ENCODE results near the gene PRPSAP1.

The PRPSAP1 gene

DNA sequence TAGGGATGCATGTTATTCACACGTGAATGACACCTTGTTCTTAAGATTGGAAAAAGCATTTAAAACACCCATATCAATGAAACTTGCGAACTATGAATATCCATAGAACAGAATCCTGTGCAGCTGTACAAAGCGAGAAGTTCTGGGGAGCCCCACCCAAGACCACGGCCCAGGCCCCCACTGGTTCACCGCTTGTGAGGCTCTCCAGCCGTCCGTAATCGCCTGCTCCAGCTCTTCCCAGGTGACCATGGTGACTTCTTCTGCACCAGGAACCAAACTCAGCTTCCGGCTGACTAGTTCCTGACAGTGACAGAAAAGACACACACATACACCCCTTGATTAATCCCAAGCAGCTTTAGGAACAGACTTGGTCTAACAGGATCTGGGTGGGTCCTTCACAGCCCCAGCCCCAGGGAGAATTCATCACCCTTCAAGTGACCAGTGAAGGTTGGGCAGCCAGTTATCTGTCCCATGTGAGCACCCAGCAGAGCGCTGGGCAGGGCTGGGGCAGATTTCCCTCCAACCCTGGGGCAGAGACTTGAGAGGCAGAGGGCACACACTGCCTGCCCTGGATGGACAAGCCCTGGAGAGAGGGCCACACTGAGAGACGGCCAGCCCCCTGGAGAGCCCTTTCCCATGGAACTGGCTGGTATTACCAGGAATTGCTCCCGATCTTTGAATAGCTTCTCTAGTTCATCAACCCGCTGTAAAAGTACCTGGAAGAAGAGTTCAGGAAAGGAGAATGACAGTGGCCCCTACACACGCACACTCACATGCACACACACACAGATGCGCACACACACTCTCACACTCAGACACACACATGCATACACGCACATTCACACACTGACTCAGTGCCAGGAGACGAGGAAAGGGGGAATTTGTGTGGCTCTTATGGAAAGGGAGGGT, 49.2 kb downstream of the PRPSAP1 start (continued):
- TF ChIP-seq, protein P1, sequence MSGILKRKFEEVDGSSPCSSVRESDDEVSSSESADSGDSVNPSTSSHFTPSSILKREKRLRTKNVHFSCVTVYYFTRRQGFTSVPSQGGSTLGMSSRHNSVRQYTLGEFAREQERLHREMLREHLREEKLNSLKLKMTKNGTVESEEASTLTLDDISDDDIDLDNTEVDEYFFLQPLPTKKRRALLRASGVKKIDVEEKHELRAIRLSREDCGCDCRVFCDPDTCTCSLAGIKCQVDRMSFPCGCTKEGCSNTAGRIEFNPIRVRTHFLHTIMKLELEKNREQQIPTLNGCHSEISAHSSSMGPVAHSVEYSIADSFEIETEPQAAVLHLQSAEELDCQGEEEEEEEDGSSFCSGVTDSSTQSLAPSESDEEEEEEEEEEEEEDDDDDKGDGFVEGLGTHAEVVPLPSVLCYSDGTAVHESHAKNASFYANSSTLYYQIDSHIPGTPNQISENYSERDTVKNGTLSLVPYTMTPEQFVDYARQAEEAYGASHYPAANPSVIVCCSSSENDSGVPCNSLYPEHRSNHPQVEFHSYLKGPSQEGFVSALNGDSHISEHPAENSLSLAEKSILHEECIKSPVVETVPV (CRISPR knock-in tag; IDR thresholded peaks at IDR 0.05), result no peak
- TF ChIP-seq ZFP3 (CRISPR knock-in tag; IDR thresholded peaks at IDR 0.05) (no peak), ZNF70 (CRISPR knock-in tag; IDR thresholded peaks at IDR 0.05) (no peak), RARB (CRISPR knock-in tag; IDR thresholded peaks at IDR 0.05) (no peak), OSR1 (CRISPR knock-in tag; IDR thresholded peaks at IDR 0.05) (no peak), ISL1 (CRISPR knock-in tag; IDR thresholded peaks at IDR 0.05) (no peak)

DNA sequence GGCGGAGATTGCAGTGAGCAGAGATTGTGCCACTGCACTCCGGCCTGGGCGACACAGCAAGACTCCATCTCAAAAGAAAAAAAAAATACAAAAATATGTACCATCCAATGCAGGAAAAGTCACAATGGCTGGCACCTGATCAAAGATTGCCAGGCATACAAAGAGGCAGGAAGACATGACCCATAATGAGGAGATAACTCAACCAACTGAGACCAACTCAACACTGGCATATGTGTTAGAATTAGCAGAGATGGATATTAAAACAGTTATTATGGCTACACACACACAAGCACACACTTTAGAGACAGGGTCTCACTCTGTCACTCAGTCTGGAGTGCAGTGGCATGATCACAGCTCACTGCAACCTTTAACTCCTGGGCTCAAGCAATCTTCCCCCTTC, 56.3 kb downstream of the PRPSAP1 start:
- TF ChIP-seq ZFP30 (CRISPR knock-in tag; IDR thresholded peaks at IDR 0.05), result no peak
- no peak for TF ChIP-seq OSR1 (CRISPR knock-in tag; IDR thresholded peaks at IDR 0.05)
- TF ChIP-seq GLIS3 (CRISPR knock-in tag; IDR thresholded peaks at IDR 0.05), result no peak
- no peak for TF ChIP-seq ZNF8 (CRISPR knock-in tag; IDR thresholded peaks at IDR 0.05)
- TF ChIP-seq, protein P2, sequence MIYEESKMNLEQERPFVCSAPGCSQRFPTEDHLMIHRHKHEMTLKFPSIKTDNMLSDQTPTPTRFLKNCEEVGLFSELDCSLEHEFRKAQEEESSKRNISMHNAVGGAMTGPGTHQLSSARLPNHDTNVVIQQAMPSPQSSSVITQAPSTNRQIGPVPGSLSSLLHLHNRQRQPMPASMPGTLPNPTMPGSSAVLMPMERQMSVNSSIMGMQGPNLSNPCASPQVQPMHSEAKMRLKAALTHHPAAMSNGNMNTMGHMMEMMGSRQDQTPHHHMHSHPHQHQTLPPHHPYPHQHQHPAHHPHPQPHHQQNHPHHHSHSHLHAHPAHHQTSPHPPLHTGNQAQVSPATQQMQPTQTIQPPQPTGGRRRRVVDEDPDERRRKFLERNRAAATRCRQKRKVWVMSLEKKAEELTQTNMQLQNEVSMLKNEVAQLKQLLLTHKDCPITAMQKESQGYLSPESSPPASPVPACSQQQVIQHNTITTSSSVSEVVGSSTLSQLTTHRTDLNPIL (CRISPR knock-in tag; IDR thresholded peaks at IDR 0.05; ENCODE audit: low read depth), result no peak
- TF ChIP-seq, protein P1 (CRISPR knock-in tag; IDR thresholded peaks at IDR 0.05), result no peak
- no peak for TF ChIP-seq ISL1 (CRISPR knock-in tag; IDR thresholded peaks at IDR 0.05)
- TF ChIP-seq TCF4 (CRISPR knock-in tag; IDR thresholded peaks at IDR 0.05; ENCODE audit: borderline replicate concordance), result no peak
- no peak for TF ChIP-seq TOX (CRISPR knock-in tag; IDR thresholded peaks at IDR 0.05; ENCODE audit: borderline replicate concordance)
- no peak for TF ChIP-seq SNAI2 (CRISPR knock-in tag; IDR thresholded peaks at IDR 0.05)
- no peak for TF ChIP-seq RARB (CRISPR knock-in tag; IDR thresholded peaks at IDR 0.05)
- TF ChIP-seq ZC3H10 (CRISPR knock-in tag; IDR thresholded peaks at IDR 0.05), result no peak
- no peak for TF ChIP-seq ZNF565 (CRISPR knock-in tag; conservative IDR thresholded peaks at IDR 0.05; ENCODE audit: low read depth)
- no peak for TF ChIP-seq CSDC2 (CRISPR knock-in tag; IDR thresholded peaks at IDR 0.05)
- TF ChIP-seq, protein P3, sequence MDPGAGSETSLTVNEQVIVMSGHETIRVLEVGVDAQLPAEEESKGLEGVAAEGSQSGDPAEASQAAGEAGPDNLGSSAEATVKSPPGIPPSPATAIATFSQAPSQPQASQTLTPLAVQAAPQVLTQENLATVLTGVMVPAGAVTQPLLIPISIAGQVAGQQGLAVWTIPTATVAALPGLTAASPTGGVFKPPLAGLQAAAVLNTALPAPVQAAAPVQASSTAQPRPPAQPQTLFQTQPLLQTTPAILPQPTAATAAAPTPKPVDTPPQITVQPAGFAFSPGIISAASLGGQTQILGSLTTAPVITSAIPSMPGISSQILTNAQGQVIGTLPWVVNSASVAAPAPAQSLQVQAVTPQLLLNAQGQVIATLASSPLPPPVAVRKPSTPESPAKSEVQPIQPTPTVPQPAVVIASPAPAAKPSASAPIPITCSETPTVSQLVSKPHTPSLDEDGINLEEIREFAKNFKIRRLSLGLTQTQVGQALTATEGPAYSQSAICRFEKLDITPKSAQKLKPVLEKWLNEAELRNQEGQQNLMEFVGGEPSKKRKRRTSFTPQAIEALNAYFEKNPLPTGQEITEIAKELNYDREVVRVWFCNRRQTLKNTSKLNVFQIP (CRISPR knock-in tag; IDR thresholded peaks at IDR 0.05; ENCODE audit: borderline replicate concordance, low read depth), result no peak
- TF ChIP-seq PPARA (CRISPR knock-in tag; IDR thresholded peaks at IDR 0.05; ENCODE audit: borderline replicate concordance), result no peak
- no peak for ATAC-seq

DNA sequence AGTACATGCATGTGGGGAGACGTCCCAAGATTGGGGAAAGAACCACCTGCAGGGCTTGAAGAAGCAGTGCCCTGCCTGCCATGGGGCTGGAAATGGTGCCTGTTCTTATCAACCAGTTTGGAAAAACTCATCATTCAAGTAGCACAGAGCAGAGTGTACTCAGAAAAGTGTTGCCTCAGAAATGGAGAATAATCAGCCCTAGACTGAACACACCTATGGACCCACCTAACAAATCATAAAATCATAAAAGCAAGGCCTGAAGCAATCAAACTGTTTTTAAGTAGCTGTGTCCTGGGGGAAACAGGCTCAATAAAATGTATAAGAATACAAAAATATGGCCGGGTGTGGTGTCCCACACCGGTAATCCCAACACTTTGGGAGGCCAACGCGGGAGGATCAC, 56.8 kb downstream of the PRPSAP1 start:
- no peak for TF ChIP-seq PPARA (CRISPR knock-in tag; IDR thresholded peaks at IDR 0.05; ENCODE audit: borderline replicate concordance)
- no peak for TF ChIP-seq ESRRG (CRISPR knock-in tag; IDR thresholded peaks at IDR 0.05)
- TF ChIP-seq ZFP3 (CRISPR knock-in tag; IDR thresholded peaks at IDR 0.05), result no peak
- no peak for TF ChIP-seq ZNF70 (CRISPR knock-in tag; IDR thresholded peaks at IDR 0.05)
- TF ChIP-seq CSDC2 (CRISPR knock-in tag; IDR thresholded peaks at IDR 0.05), result no peak
- TF ChIP-seq SNAI2 (CRISPR knock-in tag; IDR thresholded peaks at IDR 0.05), result no peak
- TF ChIP-seq, protein P4, sequence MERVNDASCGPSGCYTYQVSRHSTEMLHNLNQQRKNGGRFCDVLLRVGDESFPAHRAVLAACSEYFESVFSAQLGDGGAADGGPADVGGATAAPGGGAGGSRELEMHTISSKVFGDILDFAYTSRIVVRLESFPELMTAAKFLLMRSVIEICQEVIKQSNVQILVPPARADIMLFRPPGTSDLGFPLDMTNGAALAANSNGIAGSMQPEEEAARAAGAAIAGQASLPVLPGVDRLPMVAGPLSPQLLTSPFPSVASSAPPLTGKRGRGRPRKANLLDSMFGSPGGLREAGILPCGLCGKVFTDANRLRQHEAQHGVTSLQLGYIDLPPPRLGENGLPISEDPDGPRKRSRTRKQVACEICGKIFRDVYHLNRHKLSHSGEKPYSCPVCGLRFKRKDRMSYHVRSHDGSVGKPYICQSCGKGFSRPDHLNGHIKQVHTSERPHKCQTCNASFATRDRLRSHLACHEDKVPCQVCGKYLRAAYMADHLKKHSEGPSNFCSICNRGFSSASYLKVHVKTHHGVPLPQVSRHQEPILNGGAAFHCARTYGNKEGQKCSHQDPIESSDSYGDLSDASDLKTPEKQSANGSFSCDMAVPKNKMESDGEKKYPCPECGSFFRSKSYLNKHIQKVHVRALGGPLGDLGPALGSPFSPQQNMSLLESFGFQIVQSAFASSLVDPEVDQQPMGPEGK (CRISPR knock-in tag; IDR thresholded peaks at IDR 0.05; ENCODE audit: borderline replicate concordance), result no peak
- TF ChIP-seq, protein P5, sequence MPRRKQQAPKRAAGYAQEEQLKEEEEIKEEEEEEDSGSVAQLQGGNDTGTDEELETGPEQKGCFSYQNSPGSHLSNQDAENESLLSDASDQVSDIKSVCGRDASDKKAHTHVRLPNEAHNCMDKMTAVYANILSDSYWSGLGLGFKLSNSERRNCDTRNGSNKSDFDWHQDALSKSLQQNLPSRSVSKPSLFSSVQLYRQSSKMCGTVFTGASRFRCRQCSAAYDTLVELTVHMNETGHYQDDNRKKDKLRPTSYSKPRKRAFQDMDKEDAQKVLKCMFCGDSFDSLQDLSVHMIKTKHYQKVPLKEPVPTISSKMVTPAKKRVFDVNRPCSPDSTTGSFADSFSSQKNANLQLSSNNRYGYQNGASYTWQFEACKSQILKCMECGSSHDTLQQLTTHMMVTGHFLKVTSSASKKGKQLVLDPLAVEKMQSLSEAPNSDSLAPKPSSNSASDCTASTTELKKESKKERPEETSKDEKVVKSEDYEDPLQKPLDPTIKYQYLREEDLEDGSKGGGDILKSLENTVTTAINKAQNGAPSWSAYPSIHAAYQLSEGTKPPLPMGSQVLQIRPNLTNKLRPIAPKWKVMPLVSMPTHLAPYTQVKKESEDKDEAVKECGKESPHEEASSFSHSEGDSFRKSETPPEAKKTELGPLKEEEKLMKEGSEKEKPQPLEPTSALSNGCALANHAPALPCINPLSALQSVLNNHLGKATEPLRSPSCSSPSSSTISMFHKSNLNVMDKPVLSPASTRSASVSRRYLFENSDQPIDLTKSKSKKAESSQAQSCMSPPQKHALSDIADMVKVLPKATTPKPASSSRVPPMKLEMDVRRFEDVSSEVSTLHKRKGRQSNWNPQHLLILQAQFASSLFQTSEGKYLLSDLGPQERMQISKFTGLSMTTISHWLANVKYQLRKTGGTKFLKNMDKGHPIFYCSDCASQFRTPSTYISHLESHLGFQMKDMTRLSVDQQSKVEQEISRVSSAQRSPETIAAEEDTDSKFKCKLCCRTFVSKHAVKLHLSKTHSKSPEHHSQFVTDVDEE (CRISPR knock-in tag; IDR thresholded peaks at IDR 0.05), result no peak
- no peak for TF ChIP-seq ZFP30 (CRISPR knock-in tag; IDR thresholded peaks at IDR 0.05)
- ATAC-seq, result no peak

Data from SK-N-SH treated with all-trans-retinoic acid at 6 μM for 48 hours (cell line).